ENCODE data around the gene SLC30A4. TPM values are rescaled to one million over a fixed set of nuclear protein-coding genes. Genes with fewer than 3 reads are reported as not detected.
"Not testable (repeated sequence)": the region's sequence is repeated elsewhere in the genome, so short reads cannot be mapped to it uniquely, and the experiment has no call there.

SLC30A4 gene
- total RNA-seq = 4.0 TPM
- long read RNA-seq, partial matches to known transcripts = 0 of 3 reads
- long read RNA-seq, other reads (novel, unspliced or antisense) = 3 of 3 reads

- ATAC-seq = peak; percentile 98
- intact Hi-C loops (cut with DNase I) = loop anchor here (1.0 to 10.0 kb wide), 4 partner anchors 64 to 328 kb away; partner anchors contain the start of gene BLOC1S6
- peak; percentile 85 for DNase-seq (ENCODE audit: missing footprints)
Measured at GRCh38 chr15:45522328-45523165, at the start of gene SLC30A4. SLC30A4 (minus strand) TSS chr15:45522755; CDS start chr15:45522354, 401 bp downstream.

- intact Hi-C loops (cut with DNase I) = no loop called here
- no peak for DNase-seq (ENCODE audit: missing footprints)
- no peak for ATAC-seq
Measured at GRCh38 chr15:45555934-45556608, 33.5 kb upstream of the SLC30A4 start.

DNA sequence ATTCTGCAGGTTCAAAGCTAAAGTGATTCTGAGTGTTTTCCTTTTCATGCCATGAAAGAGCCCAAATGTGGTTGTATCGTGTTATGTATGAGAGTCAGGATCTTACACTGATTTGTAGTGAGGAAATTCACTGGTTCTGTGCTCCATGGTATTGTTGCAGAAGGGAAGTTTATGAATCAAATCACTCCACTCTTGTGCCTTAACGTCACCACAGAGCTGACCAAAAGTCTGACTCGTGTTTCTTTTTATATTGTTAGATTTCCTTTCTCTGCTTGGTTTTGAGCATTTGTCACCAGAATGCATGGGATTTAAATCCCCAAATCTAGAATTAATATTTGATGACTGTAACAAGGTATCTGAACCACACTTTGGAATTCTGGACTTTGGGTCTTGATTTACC lies 29.1 kb upstream of the SLC30A4 start:
- no peak for ATAC-seq
- intact Hi-C loops (cut with DNase I) = no loop called here

DNA sequence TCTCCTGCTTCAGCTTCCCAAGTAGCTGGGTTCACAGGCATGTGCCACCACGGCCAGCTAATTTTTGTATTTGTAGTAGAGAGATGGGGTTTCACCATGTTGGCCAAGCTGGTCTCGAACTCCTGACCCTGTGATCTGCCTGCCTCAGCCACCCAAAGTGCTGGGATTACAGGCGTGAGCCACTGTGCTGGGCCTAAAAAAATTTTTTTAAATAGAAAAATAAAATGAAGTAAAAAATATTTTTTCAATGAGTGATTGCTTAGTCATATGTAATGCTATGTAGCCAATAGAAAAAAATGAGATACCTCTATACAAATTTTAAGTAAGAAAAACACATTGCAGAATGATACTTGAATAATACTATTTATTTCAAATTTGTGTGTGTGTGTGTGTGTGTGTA lies 27.9 kb upstream of the SLC30A4 start:
- ATAC-seq = no peak

More for the DNA sequence above, 29.1 kb upstream of the SLC30A4 start:
- no peak for DNase-seq (ENCODE audit: missing footprints)

DNA sequence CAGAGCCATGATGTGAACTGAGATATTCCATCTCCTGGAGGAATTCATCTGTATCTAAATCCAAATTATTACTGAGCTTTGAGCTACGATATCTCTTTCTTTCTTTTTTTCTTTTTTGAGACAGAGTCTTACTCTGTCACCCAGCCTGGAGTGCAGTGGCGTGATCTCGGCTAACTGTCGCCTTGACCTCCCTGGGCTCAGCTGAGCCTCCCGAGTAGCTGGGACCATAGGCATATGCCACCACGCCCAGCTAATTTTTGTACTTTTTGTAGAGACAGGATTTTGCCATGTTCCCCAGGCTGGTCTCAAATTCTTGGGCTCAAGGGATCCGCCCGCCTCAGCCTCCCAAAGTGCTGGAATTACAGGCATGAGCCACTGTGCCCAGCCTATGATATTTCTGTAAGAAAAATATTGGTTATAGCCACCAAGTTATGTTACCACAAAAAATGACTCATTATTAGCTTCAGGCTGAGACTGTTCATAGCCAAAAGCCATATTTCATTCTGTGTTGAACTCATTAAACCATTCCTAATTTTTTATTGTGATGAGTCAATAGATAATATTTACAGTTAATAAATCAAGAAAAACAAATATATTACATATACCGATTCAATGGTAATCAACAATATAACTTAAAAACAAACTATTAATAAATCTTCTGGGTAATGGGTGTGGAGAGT lies 27.1 kb upstream of the SLC30A4 start:
- intact Hi-C loops (cut with DNase I) = no loop called here
- no peak for ATAC-seq
- no peak for DNase-seq (ENCODE audit: missing footprints)

More for the DNA sequence above, 27.9 kb upstream of the SLC30A4 start:
- no peak for DNase-seq (ENCODE audit: missing footprints)
- intact Hi-C loops (cut with DNase I) = no loop called here

DNA sequence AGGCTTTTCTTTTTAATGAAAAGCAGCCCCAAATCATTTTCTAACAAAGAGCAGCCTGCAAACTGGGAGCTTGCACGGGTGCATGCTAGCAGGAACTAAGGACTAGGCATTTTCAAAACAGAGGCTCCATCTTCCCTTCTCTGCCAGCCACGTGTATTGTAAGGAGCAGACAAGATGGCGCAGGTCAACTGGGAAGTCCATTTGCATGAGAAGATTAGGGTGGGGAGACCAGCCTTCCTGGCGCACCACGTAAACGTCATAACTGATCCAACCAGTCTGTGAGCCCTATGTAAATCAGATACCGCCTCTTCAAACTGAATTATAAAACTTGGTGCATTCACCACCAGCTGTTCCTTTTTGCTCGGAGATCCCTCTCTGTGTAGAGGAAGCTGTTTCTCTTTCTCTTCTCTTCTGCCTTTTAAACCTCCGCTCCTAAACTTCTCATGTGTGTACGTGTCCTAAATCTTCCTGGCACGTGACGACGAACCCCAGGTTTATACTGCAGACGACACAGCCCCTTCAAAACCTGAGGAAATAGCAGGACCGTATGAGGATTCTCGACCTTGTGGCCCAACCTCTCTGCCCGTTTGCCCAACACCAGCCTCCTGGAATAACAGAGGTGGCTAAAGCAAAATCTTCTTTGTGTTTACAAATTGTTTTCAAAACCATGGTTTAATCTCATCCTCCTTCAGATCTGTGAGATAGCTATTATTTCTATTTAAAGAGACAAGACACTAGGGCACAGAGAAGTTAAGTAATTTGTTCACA lies 26.4 kb upstream of the SLC30A4 start:
- no peak for DNase-seq (ENCODE audit: missing footprints)
- intact Hi-C loops (cut with DNase I) = no loop called here
- no peak for ATAC-seq

DNA sequence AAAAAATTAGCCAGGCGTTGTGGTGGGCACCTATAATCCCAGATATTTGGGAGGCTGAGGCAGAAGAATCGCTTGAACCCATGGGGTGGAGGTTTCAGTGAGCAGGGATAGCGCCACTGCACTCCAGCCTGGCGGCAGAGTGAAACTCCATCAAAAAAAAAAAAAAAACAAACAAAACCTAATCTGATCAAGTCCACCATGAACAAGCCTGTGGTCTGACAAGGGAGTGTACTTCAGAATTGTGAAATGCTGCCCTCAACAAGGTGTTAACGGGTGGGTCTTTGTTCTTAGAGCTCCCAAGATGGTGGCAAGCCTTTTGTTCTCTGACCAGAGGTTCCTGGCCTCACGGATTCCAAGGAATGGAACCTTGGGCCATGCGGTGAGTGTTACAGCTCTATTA lies 24.2 kb upstream of the SLC30A4 start:
- no peak for ATAC-seq
- intact Hi-C loops (cut with DNase I) = no loop called here
- DNase-seq (ENCODE audit: missing footprints) = no peak

GRCh38 chr15:45544266-45545023 lies 21.9 kb upstream of the SLC30A4 start:
- ATAC-seq (no peak), DNase-seq (ENCODE audit: missing footprints) (no peak)
- intact Hi-C loops (cut with DNase I) = no loop called here

- DNase-seq (ENCODE audit: missing footprints) (no peak), ATAC-seq (no peak)
- intact Hi-C loops (cut with DNase I) = no loop called here
Measured at GRCh38 chr15:45543051-45543450, 20.5 kb upstream of the SLC30A4 start.

- ATAC-seq = no peak
- intact Hi-C loops (cut with DNase I) = no loop called here
- no peak for DNase-seq (ENCODE audit: missing footprints)
Measured at GRCh38 chr15:45540531-45540930, 18.0 kb upstream of the SLC30A4 start.

- no peak for ATAC-seq
- intact Hi-C loops (cut with DNase I) = no loop called here
- DNase-seq (ENCODE audit: missing footprints) = no peak
Measured at GRCh38 chr15:45539680-45540079, 17.1 kb upstream of the SLC30A4 start.

GRCh38 chr15:45536934-45537333 lies 14.4 kb upstream of the SLC30A4 start:
- ATAC-seq = no peak
- intact Hi-C loops (cut with DNase I) = no loop called here
- no peak for DNase-seq (ENCODE audit: missing footprints)

GRCh38 chr15:45535486-45536042 lies 13.0 kb upstream of the SLC30A4 start:
- DNase-seq (ENCODE audit: missing footprints) = no peak
- intact Hi-C loops (cut with DNase I) = no loop called here
- no peak for ATAC-seq

DNA sequence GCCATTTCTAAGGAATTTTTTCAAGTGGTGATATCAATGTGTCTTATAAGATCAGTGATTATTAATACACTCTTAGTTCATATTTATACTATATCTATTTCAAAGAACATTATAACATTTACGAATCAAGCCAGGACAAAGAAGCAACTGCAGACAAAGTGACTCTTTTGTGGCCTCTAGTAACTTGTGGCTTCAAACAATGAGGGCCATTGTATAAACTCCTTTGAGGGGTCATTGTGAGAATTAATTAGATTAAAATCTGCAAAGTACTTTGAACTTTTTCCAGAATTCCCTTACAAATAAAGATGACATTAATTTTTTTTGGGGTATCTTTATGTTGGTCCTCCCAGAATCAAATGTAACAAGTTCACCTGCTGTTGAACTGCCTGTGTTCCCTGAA lies 12.3 kb upstream of the SLC30A4 start:
- intact Hi-C loops (cut with DNase I) = no loop called here
- no peak for DNase-seq (ENCODE audit: missing footprints)
- no peak for ATAC-seq

GRCh38 chr15:45532892-45533291 lies 10.3 kb upstream of the SLC30A4 start:
- DNase-seq (ENCODE audit: missing footprints); ATAC-seq; intact Hi-C loops (cut with DNase I): not testable (repeated sequence)

DNA sequence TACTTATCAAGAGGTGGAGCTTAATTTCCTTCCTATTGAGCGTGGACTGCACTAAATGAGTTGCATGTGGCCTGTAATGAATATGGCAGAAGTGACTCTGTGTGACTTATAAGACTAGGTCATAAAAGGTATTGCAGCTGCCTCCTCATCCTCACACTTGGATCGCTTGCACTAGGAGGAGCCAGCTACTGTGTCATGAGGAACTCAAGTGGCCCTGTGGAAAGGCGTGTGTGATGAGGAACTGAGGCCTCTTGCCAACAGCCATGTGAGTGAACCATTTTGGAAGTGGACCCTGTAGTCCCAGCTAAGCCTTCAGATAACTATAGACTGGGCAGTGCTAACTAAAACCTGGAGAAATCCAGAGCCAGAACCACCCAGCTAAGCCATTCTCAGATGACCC lies 7.1 kb upstream of the SLC30A4 start:
- no peak for DNase-seq (ENCODE audit: missing footprints)
- peak; percentile 46 for ATAC-seq
- intact Hi-C loops (cut with DNase I) = loop anchor here (10.0 kb wide), 1 partner anchor 335 kb away; no protein-coding TSS in a partner anchor

- intact Hi-C loops (cut with DNase I) = loop anchor here (10.0 kb wide), 1 partner anchor 332 kb away; no protein-coding TSS in a partner anchor
- no peak for ATAC-seq
- no peak for DNase-seq (ENCODE audit: missing footprints)
Measured at GRCh38 chr15:45527086-45527485, 4.5 kb upstream of the SLC30A4 start.

DNA sequence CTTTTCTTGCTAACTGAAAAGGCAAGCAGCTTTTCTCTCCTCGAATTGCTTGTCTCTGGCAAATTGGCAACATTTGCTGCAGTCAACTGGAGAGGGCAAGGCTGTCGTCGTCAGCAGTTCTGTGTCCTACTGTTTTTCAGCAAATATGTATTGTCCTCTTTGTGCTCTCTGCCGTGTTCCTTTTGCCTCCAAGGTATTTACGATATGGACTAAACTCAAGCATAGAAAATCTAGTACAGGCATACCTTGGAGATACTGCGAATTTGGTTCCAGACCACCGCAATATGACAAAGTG lies 558 bp upstream of the SLC30A4 start:
- intact Hi-C loops (cut with DNase I) = loop anchor here (2.0 to 10.0 kb wide), 3 partner anchors 64 to 328 kb away; no protein-coding TSS in a partner anchor
- DNase-seq (ENCODE audit: missing footprints) (no peak), ATAC-seq (peak; percentile 1)

All from Right ventricle myocardium inferior (tissue), 1 donor.